Stimulated activated CD4-positive, alpha-beta T cell treated with anti-CD3 and anti-CD28 coated beads, Interleukin-15, amount 100 ng/mL, for 48 hours (primary cell): ENCODE measurements around the gene CCR3.

Experiments
- DNase-seq, 2 donors: peaks; one replicate each; pipeline ENCODE4 v3.0.0-alpha.2; 2020; ENCODE audit warnings: low read depth in 2 of 2

CCR3 gene

GRCh38 chr3:46272028-46272451 lies 29.8 kb downstream of the CCR3 start:
- no peak for DNase-seq

DNA sequence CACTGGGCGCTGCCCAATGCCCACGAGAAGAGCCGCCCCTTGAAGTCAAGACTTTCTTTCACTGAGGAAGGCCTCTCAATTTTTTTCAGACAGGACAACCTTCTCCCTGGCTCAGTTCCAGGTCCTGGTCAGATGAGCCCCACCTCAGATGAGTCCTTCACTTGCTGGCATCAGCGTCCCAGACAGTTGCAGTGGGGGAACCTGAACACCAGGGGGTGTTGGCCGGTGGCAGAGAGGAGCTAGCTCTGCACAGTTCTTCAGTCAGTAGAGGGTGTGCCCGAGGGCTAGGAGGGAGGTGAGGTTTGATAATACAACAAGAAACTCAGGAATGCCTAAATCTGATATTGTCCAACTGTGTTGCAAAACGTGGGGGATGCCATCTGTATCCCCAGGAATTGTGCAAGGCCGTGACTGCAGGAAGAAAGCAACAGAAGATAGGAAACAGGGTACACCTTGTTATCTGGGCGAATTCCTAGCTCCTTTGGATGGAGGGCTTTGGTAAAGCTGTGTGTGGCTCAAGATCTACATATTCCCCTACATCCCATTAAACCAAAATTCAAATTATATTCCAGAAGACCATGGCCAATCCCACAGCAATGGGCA lies 34.3 kb downstream of the CCR3 start:
- DNase-seq: peak; percentile 63 to 73

DNA sequence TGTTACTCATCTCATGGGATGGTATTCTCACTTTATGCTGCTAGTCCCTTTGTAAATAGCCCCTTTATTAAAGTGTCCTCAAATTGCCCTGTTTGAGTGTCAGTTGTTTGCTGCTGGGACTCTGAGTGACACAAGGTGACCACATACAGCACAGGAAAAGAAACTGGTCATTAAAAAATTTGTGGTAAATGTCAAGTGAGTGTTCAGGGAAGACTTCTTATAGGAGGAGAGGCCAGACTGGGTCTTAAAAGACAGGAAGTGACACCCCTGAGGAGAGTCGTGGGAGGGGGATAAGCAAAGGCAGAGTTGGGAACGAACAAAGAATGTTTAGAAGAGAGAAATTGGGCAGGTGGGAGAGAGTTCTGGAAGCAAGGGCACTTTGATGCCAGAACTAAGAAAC lies 35.2 kb downstream of the CCR3 start:
- DNase-seq: no peak

- no peak for DNase-seq
Measured at GRCh38 chr3:46278816-46279672, 36.8 kb downstream of the CCR3 start.

- peak; percentile 34 to 63 for DNase-seq
Measured at GRCh38 chr3:46280105-46280797, 38.0 kb downstream of the CCR3 start.

- no peak for DNase-seq
Measured at GRCh38 chr3:46281551-46281950, 39.3 kb downstream of the CCR3 start.

DNA sequence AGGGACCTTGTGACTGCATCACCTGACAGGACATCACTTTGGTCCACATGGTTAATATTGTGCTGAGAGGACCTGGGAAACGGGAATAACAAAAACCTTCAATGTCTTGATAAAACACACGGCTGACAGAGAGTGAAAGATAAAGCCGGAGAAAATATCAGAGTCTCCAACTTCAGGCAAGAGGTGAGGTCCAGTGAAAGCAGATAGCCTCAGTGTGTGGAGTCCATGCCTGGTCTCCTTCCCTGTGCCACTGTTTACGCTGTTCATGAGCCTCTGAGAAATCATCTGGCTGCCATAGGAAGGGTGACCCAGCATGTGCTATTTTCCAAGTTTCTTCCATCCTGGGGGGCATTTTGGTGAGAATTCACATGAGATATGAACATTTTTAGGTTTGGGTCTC lies 39.8 kb downstream of the CCR3 start:
- no peak for DNase-seq

- no peak for DNase-seq
Measured at GRCh38 chr3:46282696-46283095, 40.4 kb downstream of the CCR3 start.

- DNase-seq: no peak
Measured at GRCh38 chr3:46283881-46284450, 41.7 kb downstream of the CCR3 start.

DNA sequence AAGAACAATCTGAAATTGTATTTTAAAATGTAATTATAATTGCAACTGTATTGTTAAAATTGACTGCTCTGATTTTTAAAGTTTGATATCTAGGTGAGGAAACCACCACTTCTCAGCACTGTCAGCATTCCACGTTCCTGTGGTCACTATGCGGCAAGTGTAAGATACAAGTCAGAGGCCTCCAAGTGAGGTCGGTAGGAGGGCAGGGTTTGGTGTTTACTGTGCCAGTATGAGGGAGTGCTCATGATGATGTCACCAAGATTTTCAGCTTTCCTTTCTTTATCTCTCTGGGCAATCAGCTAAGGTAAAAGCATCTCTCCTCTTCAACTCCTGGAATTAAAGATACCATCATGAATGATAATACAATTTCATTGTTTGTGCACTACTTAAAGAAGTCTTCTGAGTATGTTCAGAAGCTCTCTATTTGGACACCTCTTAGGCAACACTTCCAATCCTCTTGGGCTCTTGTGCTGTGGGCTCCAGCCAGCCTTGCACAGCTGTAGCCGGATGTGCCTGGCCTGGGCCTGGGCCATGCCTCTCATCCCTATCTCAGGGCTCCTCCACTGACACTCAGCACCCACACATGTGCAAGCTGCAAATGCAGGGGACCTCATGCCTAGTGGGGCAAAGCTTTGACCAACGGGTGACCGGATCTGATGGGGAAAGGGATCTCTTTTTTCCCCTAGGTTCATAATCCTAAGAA lies 42.9 kb downstream of the CCR3 start:
- DNase-seq: no peak

GRCh38 chr3:46285931-46286619 lies 43.8 kb downstream of the CCR3 start:
- no peak for DNase-seq

DNA sequence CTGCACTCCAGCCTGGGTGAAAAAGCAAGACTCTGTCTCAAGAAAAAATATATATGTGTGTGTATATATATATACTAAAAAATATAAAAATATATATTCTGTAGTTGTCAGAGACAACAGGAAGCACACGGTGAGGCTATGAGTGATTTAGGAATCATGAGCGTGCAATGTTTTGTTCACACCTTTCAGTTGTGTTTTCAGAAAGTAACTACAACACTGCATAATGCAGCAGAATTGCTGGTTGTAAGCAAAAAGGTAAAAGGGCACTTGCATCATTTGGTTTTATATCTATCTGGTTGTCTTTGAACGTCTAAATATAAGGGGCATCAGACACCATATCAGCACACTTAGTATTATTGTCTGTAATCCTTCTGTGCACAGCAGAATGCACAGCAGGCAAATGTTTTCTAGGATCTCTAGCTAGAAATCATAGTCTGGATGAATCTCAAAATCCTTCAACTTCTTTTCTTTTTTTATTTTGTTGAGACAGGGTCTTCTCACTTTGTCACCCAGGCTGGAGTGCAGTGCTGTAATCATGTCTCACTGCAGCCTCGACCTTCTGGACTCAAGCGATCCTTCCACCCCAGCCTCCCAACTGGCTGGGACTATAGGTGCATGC lies 44.8 kb downstream of the CCR3 start:
- no peak for DNase-seq

GRCh38 chr3:46289551-46289950 lies 47.3 kb downstream of the CCR3 start:
- DNase-seq: no peak

- DNase-seq: no peak
Measured at GRCh38 chr3:46289966-46290365, 47.7 kb downstream of the CCR3 start.

DNA sequence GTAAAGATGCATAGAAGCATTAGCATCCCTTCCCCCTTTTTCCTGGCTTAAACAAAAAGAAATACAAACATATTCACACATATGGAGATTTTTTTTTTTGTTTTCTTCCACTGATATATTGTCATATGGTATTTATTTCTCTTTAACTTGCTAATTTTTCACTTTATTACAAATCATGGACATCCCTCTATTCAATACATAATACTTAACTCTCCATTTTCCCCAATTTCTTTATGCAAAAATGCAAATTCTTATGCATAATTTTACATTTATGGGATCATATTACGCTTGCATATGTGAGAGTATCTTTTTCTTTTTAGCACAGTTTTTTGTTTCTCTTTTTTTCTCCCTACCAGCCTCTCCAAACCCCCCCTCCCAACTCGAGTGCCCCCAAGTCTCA lies 48.8 kb downstream of the CCR3 start:
- DNase-seq: no peak

DNA sequence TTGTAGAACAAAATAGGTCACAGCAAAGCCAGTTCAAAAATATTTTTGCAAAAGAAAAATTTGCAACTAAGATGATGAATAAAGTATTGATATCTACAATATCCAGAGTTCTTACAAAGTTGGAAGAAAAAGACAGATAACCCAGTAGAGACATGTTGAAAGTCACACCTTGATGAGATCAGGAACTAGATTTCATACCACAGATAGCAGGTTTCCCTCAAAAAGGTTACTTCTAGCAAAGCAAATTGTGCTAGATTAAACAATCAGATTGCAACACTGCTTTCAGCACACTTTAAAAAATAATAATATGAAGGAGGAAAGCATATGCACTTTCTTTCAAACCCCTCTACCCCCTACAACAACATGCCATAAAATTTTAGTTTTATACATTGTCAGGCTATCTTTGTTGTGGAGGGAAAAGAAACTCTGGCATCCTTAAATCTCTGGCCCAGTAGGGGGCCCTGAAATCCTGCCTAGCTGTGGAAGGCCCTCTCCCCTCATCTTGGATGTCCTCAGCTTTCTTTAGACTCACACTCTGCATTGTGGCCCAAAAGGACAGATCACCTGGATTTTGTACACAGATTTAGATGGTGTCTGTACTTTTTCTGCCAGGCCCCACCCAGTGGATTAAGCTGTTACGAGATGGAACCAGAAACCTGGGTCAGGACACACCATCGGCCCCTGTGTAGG lies 50.9 kb downstream of the CCR3 start:
- no peak for DNase-seq

DNA sequence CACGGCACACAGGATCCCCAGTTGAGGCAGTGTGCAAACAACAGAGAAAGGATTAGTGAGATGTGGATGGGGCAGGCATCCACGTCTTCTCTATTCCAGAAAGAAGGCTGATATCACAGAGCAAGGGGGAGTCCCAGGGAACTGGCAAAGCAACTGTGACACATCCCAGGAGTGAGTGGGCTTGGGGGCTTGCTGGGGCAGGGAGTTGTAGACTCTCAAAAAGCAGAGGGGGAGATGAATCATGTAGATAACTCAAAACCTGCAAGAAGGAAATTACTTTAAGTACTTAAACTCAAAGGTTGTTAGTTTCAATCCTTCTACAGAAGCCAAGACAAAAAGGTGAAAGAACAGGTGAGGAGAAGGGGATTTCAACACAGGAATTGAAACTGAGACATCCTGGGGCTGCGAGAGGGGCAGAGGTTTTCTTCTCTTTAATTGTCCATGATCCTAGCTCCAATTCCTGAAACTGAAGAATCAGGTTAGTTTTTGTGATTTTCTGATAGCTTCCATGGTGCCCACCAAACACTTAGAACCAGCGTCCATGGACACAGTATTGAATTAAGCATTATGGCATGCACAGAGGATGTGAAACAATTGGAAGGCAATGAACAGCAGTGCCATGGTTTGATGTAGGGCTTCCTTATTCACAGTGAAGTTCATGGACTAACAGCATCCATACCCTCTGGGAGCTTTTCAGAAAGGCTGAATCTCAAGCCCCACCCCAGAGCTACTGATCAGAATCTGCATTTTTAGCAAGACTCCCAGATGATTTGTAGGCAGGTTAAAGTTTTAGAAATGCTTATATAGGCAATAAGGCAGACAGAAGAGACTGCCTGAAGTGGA lies 52.0 kb downstream of the CCR3 start:
- DNase-seq: peak; percentile 81 to 87

DNA sequence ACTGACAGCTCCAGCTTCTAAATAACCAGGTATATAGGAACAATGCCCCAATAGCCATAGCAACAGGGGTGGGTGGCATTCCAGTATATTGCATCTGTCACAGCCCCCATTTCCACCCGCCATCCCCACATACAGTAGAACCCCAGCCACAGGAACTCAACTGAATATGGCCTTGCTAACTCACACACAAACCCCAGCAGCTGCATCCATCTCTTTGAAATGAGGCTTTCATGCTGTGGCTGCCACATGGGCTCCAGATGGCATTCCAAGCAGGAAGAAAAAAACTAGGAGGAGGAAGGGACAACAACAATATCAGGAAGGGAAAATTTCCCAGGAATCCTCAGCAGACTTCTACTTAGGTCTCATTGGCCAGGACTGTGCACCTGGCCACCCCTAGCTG lies 54.6 kb downstream of the CCR3 start:
- DNase-seq: no peak
